Kidney (tissue), 14 donors: ENCODE results near the gene AKT3. TPM values are rescaled to one million over a fixed set of nuclear protein-coding genes. Genes with fewer than 3 reads are reported as not detected.
A peak's percentile ranks its signal among the peaks of the same experiment; 100 is the strongest.

Source experiments
- DNase-seq, 5 donors: peaks; one replicate each; pipeline ENCODE4 v3.0.0-alpha.2; 2013 to 2020
- FAIRE-seq: peaks from 2 replicates; lab custom pipeline; 2012; peaks lifted over from hg19 to GRCh38; lab: Jason Lieb, UNC
- H3K27ac ChIP-seq, 2 donors: one replicate each; pipeline ENCODE4 v1.7.0; 2013; ENCODE audit warnings: low read depth in 2 of 2, low read length in 2 of 2, inconsistent platforms in 1 of 2
- H3K27me3 ChIP-seq: one replicate; pipeline ENCODE4 v1.7.1; 2013; ENCODE audit warnings: low read length, inconsistent platforms; ENCODE audit not compliant: control insufficient read depth, insufficient read depth
- H3K36me3 ChIP-seq, 3 donors: one replicate each; pipeline versions ENCODE4 v1.7.0 to v1.7.1; 2013; ENCODE audit warnings: low read length in 3 of 3, control low read depth in 1 of 3, inconsistent platforms in 1 of 3; ENCODE audit not compliant: insufficient read depth in 3 of 3, control insufficient read depth in 2 of 3
- H3K4me1 ChIP-seq, 3 donors: one replicate each; pipeline versions ENCODE4 v1.7.0 to v1.7.1; 2013; ENCODE audit warnings: low read length in 3 of 3, inconsistent platforms in 1 of 3, low read depth in 1 of 3; ENCODE audit not compliant: control insufficient read depth in 2 of 3, insufficient read depth in 2 of 3
- H3K4me3 ChIP-seq, 3 donors: one replicate each; pipeline versions ENCODE4 v1.7.0 to v1.8.1; 2013; ENCODE audit warnings: low read length in 3 of 3, control low read depth in 1 of 3, inconsistent platforms in 1 of 3
- H3K9ac ChIP-seq, 3 donors: one replicate each; pipeline versions ENCODE4 v1.7.0 to v1.7.1; 2013; ENCODE audit warnings: low read length in 3 of 3, control low read depth in 1 of 3, inconsistent platforms in 1 of 3
- H3K9me3 ChIP-seq, 3 donors: one replicate each; pipeline versions ENCODE4 v1.7.0 to v1.7.1; 2013; ENCODE audit warnings: low read length in 3 of 3, control low read depth in 1 of 3, inconsistent platforms in 1 of 3; ENCODE audit not compliant: control insufficient read depth in 2 of 3, insufficient read depth in 1 of 3
- intact Hi-C: fragments of 100-400 bp; cut with DNase I; formaldehyde crosslinking; loops from one replicate; pipeline ENCODE4 v1.11.1; 2022
- polyA plus RNA-seq: library from polyadenylated mRNA; stranded (reverse); fragments of 350-450 nt; fragmentation: Illumina TruSeq; extraction: RNeasy Lipid Tissue Mini Kit (QIAGEN cat#74804); gene quantifications from one replicate; pipeline ENCODE4 v1.2.3, GENCODE V29; 2014; ENCODE audit warnings: low read depth, low replicate concordance; ENCODE audit not compliant: insufficient read depth
- total RNA-seq: library from RNA; stranded (reverse); fragmentation: NEBNext Ultra II Directional; extraction: Animal tissue kit (Norgen Biotek cat#: 25700); gene quantifications from one replicate; pipeline ENCODE4 v1.2.1, GENCODE V29; 2021
- TF ChIP-seq, protein P1 (sequence below): IDR thresholded peaks from 3 replicates; pipeline ENCODE4 v1.5.1; 2012; ENCODE audit warnings: mild to moderate bottlenecking, moderate library complexity, borderline replicate concordance; ENCODE audit not compliant: insufficient read depth; ENCODE audit errors: extremely low read depth
- donor health status: control.
- donor health status: control.
- donor health status: control.
- donor health status: control.
- donor health status: control.
- donor health status: DM: yes; HTN: yes; CAD: no.
- donor health status: Normal renal cell carcinoma (clear cell type).

AKT3 gene
- total and polyA plus RNA-seq, 2 donors from 2014 or later = 9.5 to 81.6 TPM

DNA sequence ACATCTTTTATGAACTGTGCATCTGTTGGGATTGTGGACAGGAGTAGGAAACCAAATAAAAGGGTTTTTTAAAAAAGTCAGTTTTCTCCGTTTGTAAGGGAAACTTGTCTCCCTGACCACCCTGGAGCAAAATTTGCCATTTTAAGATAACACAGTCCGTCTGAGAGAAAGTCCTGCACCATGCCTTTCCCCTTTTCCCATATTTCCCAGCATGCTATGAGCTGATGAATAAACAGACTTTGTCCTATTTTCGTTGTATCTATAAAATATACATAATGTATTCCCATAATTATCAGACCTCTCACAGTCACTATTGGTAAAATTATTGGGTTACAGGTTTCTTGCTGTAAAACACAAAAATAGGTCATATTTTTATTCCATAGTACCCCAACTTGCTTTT lies 1.7 kb upstream of the AKT3 start:
- Histone ChIP-seq H3K4me1 (no peaks in the 10 kb centered on the region), H3K36me3 (no peaks in the 10 kb centered on the region), H3K27ac (no peak overlapping the region), H3K4me3 (no peak overlapping the region), H3K9me3 (no peaks in the 10 kb centered on the region), H3K9ac (no peak overlapping the region), H3K27me3 (no peaks in the 10 kb centered on the region)
- intact Hi-C loops = no loop called here
- peak in 1 of 5 donors; percentile 6 for DNase-seq
- no peak for FAIRE-seq
- TF ChIP-seq, protein P1, sequence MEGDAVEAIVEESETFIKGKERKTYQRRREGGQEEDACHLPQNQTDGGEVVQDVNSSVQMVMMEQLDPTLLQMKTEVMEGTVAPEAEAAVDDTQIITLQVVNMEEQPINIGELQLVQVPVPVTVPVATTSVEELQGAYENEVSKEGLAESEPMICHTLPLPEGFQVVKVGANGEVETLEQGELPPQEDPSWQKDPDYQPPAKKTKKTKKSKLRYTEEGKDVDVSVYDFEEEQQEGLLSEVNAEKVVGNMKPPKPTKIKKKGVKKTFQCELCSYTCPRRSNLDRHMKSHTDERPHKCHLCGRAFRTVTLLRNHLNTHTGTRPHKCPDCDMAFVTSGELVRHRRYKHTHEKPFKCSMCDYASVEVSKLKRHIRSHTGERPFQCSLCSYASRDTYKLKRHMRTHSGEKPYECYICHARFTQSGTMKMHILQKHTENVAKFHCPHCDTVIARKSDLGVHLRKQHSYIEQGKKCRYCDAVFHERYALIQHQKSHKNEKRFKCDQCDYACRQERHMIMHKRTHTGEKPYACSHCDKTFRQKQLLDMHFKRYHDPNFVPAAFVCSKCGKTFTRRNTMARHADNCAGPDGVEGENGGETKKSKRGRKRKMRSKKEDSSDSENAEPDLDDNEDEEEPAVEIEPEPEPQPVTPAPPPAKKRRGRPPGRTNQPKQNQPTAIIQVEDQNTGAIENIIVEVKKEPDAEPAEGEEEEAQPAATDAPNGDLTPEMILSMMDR = no peak

DNA sequence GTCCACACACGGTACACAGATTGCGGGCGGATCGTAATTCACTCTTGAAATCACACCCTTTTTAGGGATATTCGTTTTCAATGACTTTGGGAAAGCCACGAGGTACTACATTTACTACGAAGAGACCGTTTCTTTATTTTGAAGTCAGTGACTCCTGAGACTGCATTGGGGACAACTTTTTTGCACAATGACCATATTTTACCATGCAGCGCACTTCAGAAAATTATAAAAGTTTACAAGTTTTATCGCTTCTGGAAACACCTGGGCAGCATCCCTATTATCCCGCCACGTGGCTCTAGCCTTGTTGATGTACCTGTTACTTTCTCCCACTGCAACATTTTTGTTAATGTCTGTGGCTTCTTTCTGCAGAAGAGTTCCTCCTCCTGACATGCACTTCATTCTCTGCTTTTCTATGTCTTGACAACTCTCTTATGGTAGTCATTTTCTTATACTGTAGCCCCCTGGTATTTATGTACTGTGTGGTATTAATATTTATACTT lies 1.3 kb upstream of the AKT3 start:
- Histone ChIP-seq H3K27me3 (no peaks in the 10 kb centered on the region), H3K4me3 (peak overlapping the region; percentile 76 to 86 (median 83)), H3K36me3 (no peaks in the 10 kb centered on the region), H3K4me1 (no peaks in the 10 kb centered on the region), H3K9ac (peak overlapping the region; percentile 66 to 89 (median 73)), H3K9me3 (no peaks in the 10 kb centered on the region), H3K27ac (peak overlapping the region; percentile 92 to 93)
- DNase-seq (no peak), FAIRE-seq (no peak)
- intact Hi-C loops = no loop called here
- TF ChIP-seq, protein P1 = no peak

GRCh38 chr1:243850452-243851256 lies 611 bp upstream of the AKT3 start:
- FAIRE-seq (no peak), DNase-seq (peak; percentile 84 to 93 (median 87))
- H3K9ac ChIP-seq = peak overlapping the region; percentile 66 to 89 (median 73)
- peak overlapping the region; percentile 92 to 93 for H3K27ac ChIP-seq
- no peaks in the 10 kb centered on the region for H3K27me3 ChIP-seq
- peak overlapping the region; percentile 76 to 86 (median 83) for H3K4me3 ChIP-seq
- no peaks in the 10 kb centered on the region for H3K9me3 ChIP-seq
- H3K36me3 ChIP-seq = no peaks in the 10 kb centered on the region
- TF ChIP-seq, protein P1 = no peak
- intact Hi-C loops = no loop called here
- H3K4me1 ChIP-seq = no peaks in the 10 kb centered on the region
